GM20431 (cell line): ENCODE results near the gene NSF.
"Not testable (repeated sequence)": the region's sequence is repeated elsewhere in the genome, so short reads cannot be mapped to it uniquely, and the experiment has no call there.

Experiments used
- in situ Hi-C: fragments of 300-500 bp; cut with MseI, MboI; formaldehyde crosslinking; loops from one replicate; pipeline ENCODE4 v1.15.0; 2020; ENCODE audit warnings: low sequenced_read_pairs; ENCODE audit not compliant: unreplicated experiment

The NSF gene

DNA sequence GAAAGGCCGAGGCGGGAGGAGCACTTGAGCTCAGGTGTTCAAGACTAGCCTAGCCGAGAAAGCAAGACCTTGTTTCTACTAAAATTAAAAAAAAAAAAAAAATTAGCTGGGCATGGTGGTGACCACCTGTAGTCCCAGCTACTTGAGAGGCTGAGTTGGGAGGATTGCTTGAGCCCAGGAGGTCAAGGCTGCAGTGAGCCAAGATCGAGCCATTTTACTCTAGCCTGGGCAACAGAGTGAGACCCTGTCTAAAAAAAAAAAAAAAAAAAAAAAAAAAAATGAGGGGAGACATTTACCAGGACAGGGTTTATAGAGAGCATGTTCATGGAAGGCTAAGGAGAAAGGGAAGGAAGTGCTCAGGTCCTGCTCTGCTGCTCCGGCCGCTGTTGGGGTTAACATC is 202.6 kb downstream of the NSF start:
- in situ Hi-C loops = not testable (repeated sequence)

DNA sequence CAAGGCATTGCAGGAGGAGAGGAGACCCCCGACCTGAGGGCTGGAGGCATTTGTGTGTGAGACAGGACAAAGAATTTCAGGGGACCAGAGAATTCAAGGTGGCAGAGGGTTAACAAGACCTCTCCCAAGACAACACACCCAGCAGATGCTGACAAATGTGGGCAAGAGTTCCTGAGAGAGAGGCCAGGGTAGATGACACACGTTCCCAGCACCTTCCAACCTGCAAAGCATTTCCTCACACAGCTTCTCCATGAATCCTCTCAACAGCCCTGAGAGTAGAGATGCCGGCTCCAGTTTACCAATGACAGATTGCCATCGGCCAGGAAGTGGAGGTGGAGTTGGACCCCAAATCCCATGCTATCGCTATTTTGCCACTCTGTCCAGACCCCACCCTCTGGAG is 203.1 kb downstream of the NSF start:
- in situ Hi-C loops = no loop called here

DNA sequence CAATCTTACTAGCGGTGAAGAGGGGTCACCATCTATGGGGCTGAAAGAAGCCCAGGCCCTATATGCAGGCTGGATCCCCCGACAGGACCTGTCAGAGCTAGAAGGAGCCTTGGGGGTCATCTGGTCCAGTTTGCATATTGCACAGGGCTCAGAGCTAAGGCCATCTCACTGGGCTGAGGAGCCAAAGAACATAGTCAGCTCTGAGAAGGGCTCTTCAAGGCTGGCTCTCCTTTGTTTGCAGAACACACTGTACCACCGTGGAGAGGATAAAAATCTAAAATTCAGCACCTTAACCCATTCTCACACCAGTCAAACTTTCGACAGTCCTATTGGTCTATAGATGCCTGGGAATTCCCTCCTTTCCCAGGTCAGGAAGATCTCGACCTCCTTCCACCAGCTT is 203.8 kb downstream of the NSF start:
- in situ Hi-C loops = no loop called here

DNA sequence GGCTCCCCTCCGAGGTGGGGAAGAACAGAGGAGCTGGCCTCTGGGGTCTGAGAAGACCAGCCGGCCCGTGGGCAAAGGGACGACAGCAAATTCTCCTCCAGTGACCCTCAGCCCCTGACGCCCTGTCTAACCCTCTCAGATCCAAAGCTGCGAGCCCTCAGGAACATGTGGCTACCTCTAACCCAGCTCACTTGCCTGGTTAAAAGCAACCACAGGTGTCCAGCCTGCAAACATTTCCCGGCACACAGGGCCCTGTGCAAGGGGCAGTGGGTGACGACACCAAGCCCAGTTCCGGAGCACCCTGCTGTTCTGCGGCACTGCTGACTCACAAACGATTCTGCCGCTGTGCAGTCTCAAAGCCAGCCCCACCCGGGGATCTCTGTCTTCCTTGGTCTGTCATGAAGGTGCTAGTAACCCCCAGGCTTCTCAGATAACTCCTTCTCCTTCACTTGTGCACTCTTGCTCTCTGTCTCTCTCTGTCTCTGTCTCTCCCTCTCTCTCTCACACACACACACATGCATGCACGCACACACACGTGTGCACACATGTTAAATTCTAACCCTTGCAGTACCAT is 205.0 kb downstream of the NSF start:
- in situ Hi-C loops = no loop called here

DNA sequence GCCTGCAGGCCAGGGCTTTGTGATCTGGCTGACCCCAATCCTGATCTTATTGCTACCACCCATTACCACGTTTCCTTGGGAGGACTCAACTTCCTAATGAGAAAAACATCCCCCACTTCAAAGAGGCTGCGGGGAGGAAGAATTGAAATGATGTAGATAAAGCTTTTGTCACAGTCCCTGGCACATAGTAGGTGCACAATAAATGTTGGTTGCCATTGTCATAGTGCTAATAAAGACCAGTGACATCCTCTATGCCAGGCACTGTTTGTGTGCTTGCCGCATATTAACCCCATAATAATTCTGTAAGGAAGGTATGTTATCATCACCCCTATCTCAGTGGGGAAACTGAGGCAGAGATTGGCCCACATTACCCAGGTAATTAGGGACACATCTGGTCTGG is 205.6 kb downstream of the NSF start:
- in situ Hi-C loops = no loop called here

DNA sequence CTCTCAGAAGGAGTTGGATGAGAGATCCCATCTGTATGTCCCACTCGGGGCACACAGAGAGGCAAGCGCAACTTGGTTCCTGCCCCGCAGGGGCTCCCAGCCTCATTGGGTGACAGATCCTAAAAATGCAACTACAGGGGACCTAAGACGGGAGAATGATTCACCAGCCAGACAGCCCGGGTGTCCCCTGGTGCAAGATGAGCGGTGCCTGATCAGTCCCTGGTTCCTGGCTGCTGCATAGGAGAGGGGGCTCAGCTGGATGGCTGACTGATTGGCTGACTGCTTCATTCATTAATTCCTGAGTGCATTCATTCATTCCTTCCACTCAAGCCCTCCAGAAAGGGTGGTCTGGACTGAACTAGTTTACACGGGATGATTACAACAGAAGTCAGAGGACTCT is 206.1 kb downstream of the NSF start:
- in situ Hi-C loops = no loop called here

DNA sequence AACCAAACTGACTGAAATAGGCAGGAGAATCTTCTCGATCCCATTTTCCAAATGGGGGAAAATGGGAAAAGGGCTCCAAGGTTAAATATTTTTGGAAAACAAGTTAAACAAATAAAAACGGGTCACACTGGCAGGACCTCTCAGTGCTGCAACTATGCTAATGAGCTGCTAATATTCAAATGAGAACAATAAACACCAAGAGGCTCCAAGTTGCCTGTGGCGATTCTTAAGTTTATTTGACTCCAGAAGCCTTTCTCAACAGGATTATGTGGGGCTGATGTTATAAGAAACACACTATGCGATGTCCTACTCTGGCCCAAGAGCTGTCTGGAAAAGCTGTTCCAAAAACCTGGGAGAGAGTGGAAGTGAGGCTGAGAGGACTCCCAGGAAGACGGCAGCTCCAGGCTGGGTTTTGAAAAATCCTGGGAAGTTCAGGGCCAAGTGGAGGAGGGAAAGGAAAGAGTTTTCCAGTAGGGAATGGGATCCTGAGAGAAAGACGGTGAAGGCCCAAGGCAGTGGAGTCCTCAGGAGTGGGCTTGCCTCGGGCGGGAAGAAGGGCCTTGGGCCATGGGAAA is 206.6 kb downstream of the NSF start:
- in situ Hi-C loops = no loop called here

DNA sequence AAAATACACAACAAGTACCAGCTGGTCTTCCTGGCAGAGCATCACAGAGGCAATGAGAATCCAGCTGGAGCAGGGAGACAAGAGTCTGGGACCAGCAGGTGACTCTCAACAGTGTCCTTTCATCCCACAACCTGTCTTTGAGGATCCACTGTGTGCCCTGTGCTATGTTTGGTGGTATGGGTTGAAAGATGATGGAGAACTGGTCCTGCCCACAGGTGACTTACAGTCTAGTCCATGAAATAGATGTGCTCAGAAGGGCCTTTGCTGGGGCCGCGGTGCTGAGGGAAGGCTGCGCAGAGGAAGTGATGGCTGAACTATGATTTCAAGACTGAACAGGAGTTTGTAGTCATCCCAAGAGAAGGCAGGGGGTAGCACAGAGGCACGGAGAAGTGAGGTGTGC is 210.1 kb downstream of the NSF start:
- in situ Hi-C loops = no loop called here

DNA sequence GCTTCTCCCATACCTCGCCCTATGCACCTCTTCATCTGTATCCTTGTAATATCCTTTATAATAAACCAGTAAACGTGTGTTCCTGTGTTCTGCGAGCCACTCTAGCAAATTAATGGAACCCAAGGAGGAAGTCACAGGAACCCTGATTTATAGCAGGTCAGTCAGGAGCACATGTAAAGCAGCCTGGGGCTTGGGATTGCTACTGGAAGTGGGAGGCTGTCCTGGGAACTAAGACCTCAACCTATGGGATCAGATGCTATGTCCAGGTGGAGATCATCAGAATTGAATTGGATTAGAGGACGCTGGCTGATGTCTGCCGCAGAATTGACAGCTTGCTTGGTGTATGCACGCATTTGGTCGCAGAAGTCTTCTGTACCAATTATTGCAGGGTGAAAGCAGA is 212.3 kb downstream of the NSF start:
- in situ Hi-C loops = no loop called here

DNA sequence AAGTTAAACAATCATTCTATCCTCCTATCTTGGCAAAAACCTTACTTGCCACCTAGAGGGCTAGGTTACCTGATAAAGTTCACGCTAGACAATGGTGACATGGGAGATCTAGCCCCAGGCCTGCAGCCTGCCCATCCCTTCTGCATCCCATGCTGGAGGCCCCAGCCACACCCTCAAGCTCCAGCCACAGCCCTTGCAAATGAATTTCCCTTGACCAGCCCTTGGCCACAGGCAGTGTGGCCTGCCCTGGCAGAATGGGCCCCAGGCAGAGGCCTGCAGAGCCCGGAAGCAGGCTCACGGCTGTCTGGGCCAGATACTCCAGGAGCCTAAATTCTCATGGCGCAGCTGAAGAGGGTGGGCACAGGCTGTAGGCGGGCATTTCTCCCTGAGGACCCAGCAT is 213.1 kb downstream of the NSF start:
- in situ Hi-C loops = no loop called here

DNA sequence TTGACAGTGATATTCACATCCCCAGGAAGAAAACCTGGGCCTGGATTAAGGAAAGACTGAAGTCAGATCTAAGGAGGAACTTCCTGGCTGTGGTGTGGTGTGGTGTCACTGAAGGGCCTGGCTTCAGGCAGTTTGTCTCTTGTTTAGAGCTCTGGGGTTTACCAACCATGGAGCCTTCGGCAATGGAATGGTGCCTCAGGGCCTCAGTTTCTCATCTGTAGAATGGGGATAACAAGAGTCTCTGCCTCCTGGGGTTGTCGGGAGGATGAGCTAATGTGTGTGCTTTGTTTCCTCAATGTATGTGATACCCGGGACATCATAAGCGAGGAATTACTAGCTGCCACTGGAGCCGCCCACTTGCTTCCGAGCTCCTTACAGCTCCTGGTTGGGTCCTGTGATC is 215.3 kb downstream of the NSF start:
- in situ Hi-C loops = no loop called here
